T1000 (cell line): ENCODE results near the gene KCTD13.
A peak's percentile ranks its signal among the peaks of the same experiment; 100 is the strongest.
"Not testable (repeated sequence)": the region's sequence is repeated elsewhere in the genome, so short reads cannot be mapped to it uniquely, and the experiment has no call there.

Experiments used
- DNase-seq: peaks from one replicate; lab custom pipeline; 2025; ENCODE audit warnings: mixed read lengths; lab: John Stamatoyannopoulos, UW

KCTD13 gene

GRCh38 chr16:29943846-29944799 lies 18.1 kb upstream of the KCTD13 start:
- peak; percentile 86 for DNase-seq

DNA sequence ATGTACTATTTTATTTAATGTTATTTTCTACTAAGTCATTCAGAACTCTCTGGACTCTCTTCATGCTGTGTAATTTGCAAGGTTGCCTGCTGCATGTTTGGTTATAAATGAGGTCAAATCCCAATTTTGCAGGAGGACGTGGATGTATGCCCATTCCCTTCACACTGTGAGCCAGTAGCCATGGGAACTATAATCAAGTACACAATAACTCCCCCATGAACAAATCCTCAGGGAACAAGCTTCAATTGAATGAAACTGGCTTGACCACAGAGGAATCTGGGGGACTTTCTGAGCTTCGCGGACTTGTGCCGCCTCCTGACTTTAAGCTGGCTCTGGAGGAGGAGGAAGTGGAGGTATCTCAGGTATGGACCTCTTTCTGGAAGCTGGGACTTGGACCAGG lies 14.6 kb upstream of the KCTD13 start:
- DNase-seq, result no peak

DNA sequence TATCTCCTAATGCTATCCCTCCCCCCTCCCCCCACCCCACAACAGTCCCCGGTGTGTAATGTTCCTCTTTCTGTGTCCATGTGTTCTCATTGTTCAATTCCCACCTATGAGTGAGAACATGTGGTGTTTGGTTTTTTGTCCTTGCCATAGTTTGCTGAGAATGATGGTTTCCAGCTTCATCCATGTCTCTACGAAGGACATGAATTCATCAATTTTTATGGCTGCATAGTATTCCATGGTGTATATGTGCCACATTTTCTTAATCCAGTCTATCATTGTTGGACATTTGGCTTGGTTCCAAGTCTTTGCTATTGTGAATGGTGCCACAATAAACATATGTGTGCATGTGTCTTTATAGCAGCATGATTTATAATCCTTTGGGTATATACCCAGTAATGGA lies 5.7 kb upstream of the KCTD13 start:
- DNase-seq, result not testable (repeated sequence)

- no peak for DNase-seq
Observed at GRCh38 chr16:29927070-29927905, 1.3 kb upstream of the KCTD13 start.

GRCh38 chr16:29926711-29927052 lies 656 bp upstream of the KCTD13 start:
- no peak for DNase-seq

- no peak for DNase-seq
Observed at GRCh38 chr16:29925105-29925756, 795 bp downstream of the KCTD13 start.

- DNase-seq, result no peak
Observed at GRCh38 chr16:29922986-29923501, 3.0 kb downstream of the KCTD13 start.

DNA sequence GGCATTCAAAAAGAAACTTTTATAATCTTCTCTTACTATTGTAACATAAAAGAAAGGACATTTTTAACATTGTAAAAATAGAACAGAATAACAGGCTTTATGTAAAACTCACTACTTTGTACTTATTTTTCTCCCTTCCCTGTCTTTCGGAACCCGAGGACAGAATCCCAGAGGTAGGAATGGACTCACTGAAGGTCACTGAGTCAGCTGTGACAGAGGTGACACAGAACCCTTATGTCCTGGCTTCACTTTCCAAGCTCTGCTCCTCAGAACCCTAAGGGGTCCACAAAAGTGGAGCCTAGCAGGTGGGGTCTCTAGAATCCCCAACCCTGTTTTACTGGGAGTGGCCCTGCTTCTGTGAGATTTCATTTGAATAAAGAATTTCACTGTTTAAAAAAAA lies 3.7 kb downstream of the KCTD13 start:
- DNase-seq, result no peak

DNA sequence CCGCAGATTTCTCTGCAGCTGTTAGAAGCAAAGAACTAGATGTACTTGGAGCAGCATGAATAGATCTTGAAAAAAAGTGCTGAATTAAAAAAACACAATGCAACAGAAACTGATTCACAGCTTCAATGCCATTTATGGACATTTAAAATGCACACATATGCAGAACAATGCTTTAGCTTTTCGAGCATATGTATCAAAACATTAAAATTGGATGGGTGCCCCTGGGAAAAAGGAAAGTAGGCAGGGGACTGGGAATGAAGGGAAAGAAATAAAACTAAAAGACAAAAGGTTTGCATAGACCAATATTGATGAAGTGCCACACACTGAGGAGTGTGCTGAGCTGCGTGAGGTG lies 5.0 kb downstream of the KCTD13 start:
- no peak for DNase-seq

DNA sequence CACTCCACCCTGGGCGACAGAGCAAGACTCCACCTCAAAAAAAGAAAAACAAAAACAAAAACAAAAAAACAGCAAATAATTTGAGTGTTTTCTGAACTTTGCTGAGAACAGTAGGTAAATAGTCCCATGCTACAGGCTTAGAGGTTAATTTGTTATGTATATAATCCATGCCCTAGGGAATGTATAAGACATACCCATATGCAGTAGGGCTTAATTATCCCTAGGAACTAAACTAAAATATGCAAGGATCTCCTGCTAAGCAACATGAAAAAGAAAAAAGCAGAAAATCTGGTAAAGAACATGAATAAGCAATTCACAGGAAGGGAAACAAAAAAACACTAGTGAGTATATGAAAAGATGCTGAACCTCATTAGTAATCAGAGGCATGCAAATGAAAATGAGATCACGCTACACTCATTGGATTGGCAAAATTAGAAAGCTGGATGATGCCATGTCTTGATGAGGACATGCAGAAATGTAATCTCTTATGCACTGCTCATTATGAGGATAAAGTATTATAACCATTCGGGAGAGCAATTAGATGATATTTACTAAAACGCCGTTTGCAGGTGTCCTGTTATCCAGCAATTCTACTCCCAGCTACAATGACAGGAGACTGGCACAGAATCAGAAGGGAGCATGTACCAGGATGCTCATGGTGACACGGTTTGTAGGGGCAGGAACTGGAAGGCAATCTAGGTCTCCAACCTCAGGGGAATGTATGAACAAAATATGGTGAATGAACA lies 5.6 kb downstream of the KCTD13 start:
- no peak for DNase-seq

DNA sequence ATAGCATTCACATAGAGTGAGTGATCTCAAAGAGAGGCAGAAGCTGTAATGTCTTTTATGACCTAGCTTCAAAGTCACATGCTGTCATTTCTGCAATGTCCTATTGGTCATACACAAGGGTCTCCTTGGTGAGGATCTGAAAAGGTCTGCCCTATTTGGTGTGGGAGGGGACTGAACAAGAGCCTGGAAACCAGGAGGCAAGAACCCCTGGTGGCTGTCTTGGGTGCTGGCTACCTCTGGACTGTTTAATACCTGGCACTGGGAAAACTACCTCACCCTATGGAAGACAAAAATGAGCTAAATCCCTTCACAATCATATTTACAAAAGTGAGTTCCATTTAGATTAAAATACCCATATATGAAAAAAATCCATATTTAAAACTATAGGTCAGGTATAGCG lies 9.0 kb downstream of the KCTD13 start:
- no peak for DNase-seq

DNA sequence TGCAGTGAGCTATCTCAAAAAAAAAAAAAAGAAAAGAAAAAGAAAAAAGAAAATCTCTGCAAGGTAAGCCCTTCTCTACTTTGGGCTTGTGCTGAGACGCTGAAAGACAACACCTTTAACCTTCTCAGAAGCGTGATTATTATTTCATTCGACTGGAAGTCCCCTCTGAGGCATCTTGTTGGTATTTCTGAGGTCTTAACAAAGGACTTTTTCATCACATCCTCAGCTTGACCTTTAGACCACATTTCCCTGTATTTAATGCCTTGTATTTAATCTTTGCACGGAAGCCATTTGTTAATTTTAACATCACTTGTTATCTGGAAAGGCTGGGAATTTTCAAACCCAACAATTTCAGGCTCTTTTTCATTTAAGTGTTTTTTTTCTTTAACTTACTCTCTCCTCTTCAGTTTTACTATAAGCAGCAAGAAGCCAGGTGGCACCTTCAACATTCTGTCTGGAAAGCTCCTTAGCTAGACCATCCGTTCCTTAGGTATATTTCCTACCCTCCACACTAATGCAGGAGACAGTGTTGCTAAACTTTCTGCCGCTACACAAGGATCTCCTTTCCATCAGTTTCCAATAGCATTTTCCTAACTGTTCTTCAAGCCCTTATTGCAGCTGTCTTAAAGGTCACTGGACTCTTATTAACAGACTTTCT lies 10.3 kb downstream of the KCTD13 start:
- DNase-seq, result no peak

- DNase-seq, result no peak
Observed at GRCh38 chr16:29913514-29913913, 12.5 kb downstream of the KCTD13 start.

- DNase-seq, result no peak
Observed at GRCh38 chr16:29912087-29912486, 13.9 kb downstream of the KCTD13 start.

- DNase-seq, result no peak
Observed at GRCh38 chr16:29911676-29912010, 14.4 kb downstream of the KCTD13 start.

DNA sequence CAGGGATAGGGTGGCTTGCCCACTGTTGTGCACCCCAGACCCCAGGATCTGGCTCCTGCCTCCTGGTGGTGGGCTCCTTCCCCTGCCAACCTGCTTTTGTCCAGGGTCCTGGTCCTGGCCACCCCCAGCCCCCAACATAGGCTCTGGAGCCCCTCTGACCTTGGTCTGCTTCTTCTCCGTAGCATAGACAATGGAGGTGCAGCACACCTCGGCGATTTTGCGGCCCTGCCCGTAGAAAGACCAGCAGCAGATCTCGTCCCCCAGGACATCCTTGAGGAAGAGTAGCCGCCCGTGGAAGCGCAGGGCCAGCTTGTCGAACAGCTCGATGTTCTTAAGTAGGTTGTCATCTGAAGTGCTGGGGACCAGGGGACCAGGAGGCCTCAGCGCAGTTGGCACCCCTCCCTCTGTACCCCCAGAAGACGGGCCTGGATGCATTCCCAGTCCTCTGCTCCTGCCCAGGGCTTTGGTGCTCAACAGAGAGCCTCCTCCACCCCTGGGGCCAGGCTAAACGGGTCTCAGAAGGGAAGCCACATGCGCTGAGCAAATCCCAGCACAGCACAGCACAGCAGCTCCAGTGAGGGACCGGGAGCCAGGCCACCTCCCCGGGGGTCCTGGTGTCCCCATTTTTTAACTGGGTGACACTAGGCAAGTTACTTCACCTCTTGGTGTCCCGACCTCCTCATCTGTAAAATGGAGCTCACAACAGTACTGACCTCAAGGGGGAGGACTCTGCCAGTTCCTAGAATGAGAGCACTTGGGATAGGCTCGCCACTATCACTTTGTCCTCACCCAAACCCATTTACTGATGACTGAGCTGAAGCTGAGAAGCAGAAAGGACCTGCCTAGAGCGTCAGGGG lies 15.0 kb downstream of the KCTD13 start:
- no peak for DNase-seq

DNA sequence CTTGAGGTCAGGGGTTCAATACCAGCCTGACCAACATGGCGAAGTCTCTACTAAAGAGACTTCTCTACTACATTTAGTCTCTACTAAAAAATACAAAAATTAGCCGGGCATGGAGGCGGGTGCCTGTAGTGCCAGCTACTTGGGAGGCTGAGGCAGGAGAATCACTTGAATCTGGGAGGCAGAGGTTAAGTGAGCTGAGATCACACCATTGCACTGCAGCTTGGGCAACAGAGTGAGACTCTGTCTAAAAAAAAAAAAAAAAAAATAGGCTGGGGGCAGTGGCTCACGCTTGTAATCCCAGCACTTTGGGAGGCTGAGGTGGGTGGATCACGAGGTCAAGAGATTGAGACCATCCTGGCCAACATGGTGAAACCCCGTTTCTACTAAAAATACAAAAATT lies 16.2 kb downstream of the KCTD13 start:
- not testable (repeated sequence) for DNase-seq

DNA sequence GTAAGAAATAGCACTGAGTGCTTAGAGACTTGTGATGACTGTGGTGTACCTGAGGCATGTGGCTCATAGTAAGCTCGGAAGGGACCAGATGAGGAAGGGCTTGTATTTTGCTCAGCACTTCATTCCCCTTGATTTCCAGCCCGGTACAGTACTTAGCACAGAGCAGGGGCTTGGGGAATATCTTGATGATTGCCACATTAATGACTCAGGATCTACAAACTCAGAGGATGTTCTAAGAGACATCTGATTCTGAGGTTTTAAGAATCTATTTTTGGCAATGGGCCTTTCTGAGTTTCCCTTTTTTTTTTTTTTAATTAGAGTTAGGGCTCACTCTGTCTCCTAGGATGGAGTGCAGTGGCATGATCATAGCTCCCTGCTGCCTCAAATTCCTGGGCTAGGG lies 16.6 kb downstream of the KCTD13 start:
- no peak for DNase-seq

GRCh38 chr16:29908719-29909220 lies 17.3 kb downstream of the KCTD13 start:
- DNase-seq, result no peak

- DNase-seq, result no peak
Observed at GRCh38 chr16:29907973-29908372, 18.1 kb downstream of the KCTD13 start.
